A549 (cell line): ENCODE results near the gene PDGFC. TPM values are rescaled to one million over a fixed set of nuclear protein-coding genes. Genes with fewer than 3 reads are reported as not detected.
"Not testable (repeated sequence)": the region's sequence is repeated elsewhere in the genome, so short reads cannot be mapped to it uniquely, and the experiment has no call there.

Experiments used
- ATAC-seq, 2 experiments: fragments of 200-7000 bp in 1 of 2; fragments of >200 bp in 1 of 2; cut with Nextera tagmentation in 1 of 2; cut with Tn5 transposase in 1 of 2; 3 replicates each; pipeline versions ENCODE4 v1.8.0 to v1.9.1; 2018 to 2020; ENCODE audit warnings: mild to moderate bottlenecking in 1 of 2, moderate library complexity in 1 of 2
- CTCF ChIA-PET: fragments of 300-600 bp; sonication (Branson Sonifier 250); formaldehyde crosslinking; extraction: SDS; loops from one replicate; lab custom pipeline; 2021; ENCODE audit warnings: antibody characterized with exemption, inconsistent platforms; lab: Yijun Ruan, JAX
- POLR2A ChIA-PET: fragments of 350-600 bp; formaldehyde crosslinking; extraction: SDS; loops from one replicate; lab custom pipeline; 2021; ENCODE audit warnings: antibody characterized with exemption, inconsistent platforms; lab: Yijun Ruan, JAX
- DNase-seq, 2 experiments: peaks; one replicate each; pipeline versions ENCODE4 v3.0.0 to v3.0.0-alpha.2; 2011 to 2016; ENCODE audit warnings: low read depth in 1 of 2, low spot score in 1 of 2
- FAIRE-seq: peaks from 2 replicates; lab custom pipeline; 2011; peaks lifted over from hg19 to GRCh38; lab: Jason Lieb, UNC
- H3K27ac ChIP-seq, 2 experiments: fragments of >200 bp; sonication (Bioruptor Twin); formaldehyde crosslinking; 3 replicates each; pipeline ENCODE4 v1.5.1; 2016 to 2017
- H3K4me1 ChIP-seq: fragments of >200 bp; sonication (Bioruptor Twin); formaldehyde crosslinking; 3 replicates; pipeline ENCODE4 v1.6.1; 2016
- H3K4me2 ChIP-seq: fragments of >200 bp; sonication (Bioruptor Twin); formaldehyde crosslinking; 3 replicates; pipeline ENCODE4 v1.6.1; 2016
- H3K4me3 ChIP-seq: fragments of >200 bp; sonication (Bioruptor Twin); formaldehyde crosslinking; 3 replicates; pipeline ENCODE4 v1.5.1; 2016
- H3K9me3 ChIP-seq: fragments of >200 bp; sonication (Bioruptor Twin); formaldehyde crosslinking; 3 replicates; pipeline ENCODE4 v1.6.1; 2016
- ATOH8 ChIP-seq: fragments of 250-450 bp; sonication (Bioruptor Pico); IDR thresholded peaks from 2 replicates; pipeline ENCODE4 v1.5.0; 2020; ENCODE audit warnings: low read depth, mild to moderate bottlenecking, moderate library complexity
- BHLHE40 ChIP-seq: IDR thresholded peaks from 2 replicates; pipeline ENCODE4 v1.6.1; 2012; ENCODE audit warnings: low read depth, low read length, inconsistent platforms
- CBX2 ChIP-seq: fragments of 200-600 bp; sonication (generic); IDR thresholded peaks from 2 replicates; pipeline ENCODE4 v1.6.1; 2016; ENCODE audit warnings: low read depth, mild to moderate bottlenecking, borderline replicate concordance
- EHF ChIP-seq: fragments of 250-450 bp; sonication (Bioruptor Pico); IDR thresholded peaks from 2 replicates; pipeline ENCODE4 v1.5.0; 2020; ENCODE audit warnings: mild to moderate bottlenecking
- EHMT2 ChIP-seq: fragments of 200-600 bp; sonication (generic); IDR thresholded peaks from 2 replicates; pipeline ENCODE4 v1.6.1; 2016; ENCODE audit warnings: antibody characterized with exemption, low read depth, mild to moderate bottlenecking, moderate library complexity
- ELK1 ChIP-seq: fragments of 150-350 bp; IDR thresholded peaks from 2 replicates; pipeline ENCODE4 v1.6.1; 2014; ENCODE audit warnings: low read depth, mild to moderate bottlenecking, low read length
- HDAC2 ChIP-seq: fragments of 200-600 bp; sonication (generic); IDR thresholded peaks from 2 replicates; pipeline ENCODE4 v1.6.1; 2016
- HOXA7 ChIP-seq: fragments of 250-450 bp; sonication (Bioruptor Pico); IDR thresholded peaks from 2 replicates; pipeline ENCODE4 v1.5.0; 2020; ENCODE audit warnings: mild to moderate bottlenecking, moderate library complexity
- HOXB5 ChIP-seq: fragments of 250-450 bp; sonication (Bioruptor Pico); IDR thresholded peaks from 2 replicates; pipeline ENCODE4 v1.5.0; 2020; ENCODE audit warnings: mild to moderate bottlenecking, moderate library complexity
- JUN ChIP-seq, 2 experiments: fragments of >200 bp; sonication (Bioruptor Twin); formaldehyde crosslinking; IDR thresholded peaks; 2 replicates in 1 of 2; 3 replicates in 1 of 2; pipeline ENCODE4 v1.6.1; 2016 to 2017
- KDM5A ChIP-seq: fragments of 200-600 bp; sonication (generic); IDR thresholded peaks from 2 replicates; pipeline ENCODE4 v1.6.1; 2016; ENCODE audit warnings: antibody characterized with exemption, mild to moderate bottlenecking
- MYC ChIP-seq: IDR thresholded peaks from 2 replicates; pipeline ENCODE4 v1.6.1; 2012; ENCODE audit warnings: mild to moderate bottlenecking, inconsistent platforms, low read length, improper control_type of control experiment, borderline replicate concordance
- NPAS2 ChIP-seq: fragments of 250-450 bp; sonication (Bioruptor Pico); IDR thresholded peaks from 2 replicates; pipeline ENCODE4 v1.8.0; 2022; ENCODE audit warnings: mild to moderate bottlenecking, moderate library complexity, borderline replicate concordance
- NR3C1 ChIP-seq: fragments of >200 bp; sonication (Bioruptor Twin); formaldehyde crosslinking; IDR thresholded peaks from 3 replicates; pipeline ENCODE4 v1.6.1; 2017
- REST ChIP-seq: fragments of 200-600 bp; sonication (generic); IDR thresholded peaks from 2 replicates; pipeline ENCODE4 v1.6.1; 2016; ENCODE audit warnings: antibody characterized with exemption, mild to moderate bottlenecking, moderate library complexity
- RNF2 ChIP-seq: fragments of 200-600 bp; sonication (generic); IDR thresholded peaks from 2 replicates; pipeline ENCODE4 v1.6.1; 2016; ENCODE audit warnings: low read depth, mild to moderate bottlenecking, antibody characterized with exemption, moderate library complexity, borderline replicate concordance
- WGBS: methylation state at CpG from one replicate; pipeline ENCODE4 v1.1.6; 2017; ENCODE audit errors: missing lambda C conversion rate; 5-methylcytosine and 5-hydroxymethylcytosine counted together
- polyA plus RNA-seq, 4 experiments: library from polyadenylated mRNA; depleted of rRNA in 3 of 4; stranded (reverse); fragments of >200 nt; fragmentation: RNase III in 1 of 4; extraction: RNeasy Plus Mini Kit Qiagen cat#74134 plus additional on column Dnase treatment in 1 of 4; gene quantifications; 2 replicates in 3 of 4; 3 replicates in 1 of 4; pipeline ENCODE4 v1.2.3, GENCODE V29; 2011 to 2017
- TF ChIP-seq, protein P1 (sequence below): fragments of 450-650 bp; IDR thresholded peaks from 2 replicates; pipeline ENCODE4 v1.6.1; 2014; ENCODE audit warnings: antibody characterized with exemption

Gene PDGFC
- polyA plus RNA-seq, 2 of the 4 experiments (the other 2 are of a cell fraction): 3.5 to 4.1 TPM

DNA sequence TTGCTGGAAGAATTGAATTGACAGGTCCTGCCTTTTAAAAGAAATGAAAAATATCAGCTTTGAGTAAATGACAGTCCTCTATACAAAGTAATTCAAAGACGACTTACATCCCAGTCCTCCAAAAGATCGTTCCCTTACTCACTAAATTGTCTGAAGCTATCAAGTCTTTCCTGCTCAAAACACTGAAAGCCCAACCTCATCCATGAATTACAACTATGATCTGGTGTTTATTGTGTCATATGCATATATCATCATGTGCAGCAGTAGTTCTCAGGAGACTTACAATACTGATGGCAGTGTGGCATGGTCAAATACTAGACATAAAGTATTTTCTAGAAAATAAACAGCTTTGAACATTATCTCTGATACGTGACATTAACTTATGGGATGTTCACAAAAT, 97.8 kb downstream of the PDGFC start:
- DNase-seq (no peak), FAIRE-seq (no peak), ATAC-seq (no peak)
- WGBS: 74% methylated on average over 3 of the region's 3 CpGs
- H3K27ac ChIP-seq: no peak overlapping the region
- POLR2A ChIA-PET: no interaction called here
- H3K4me2 ChIP-seq: no peak overlapping the region
- no peaks in the 10 kb centered on the region for H3K9me3 ChIP-seq
- TF ChIP-seq EHF: no peak
- no peak for TF ChIP-seq REST
- no peak for TF ChIP-seq ELK1
- TF ChIP-seq JUN (IDR thresholded peaks at IDR 0.05): no peak
- no peak for TF ChIP-seq HOXA7 (CRISPR knock-in tag)
- TF ChIP-seq BHLHE40: no peak
- no peak for TF ChIP-seq HOXB5 (CRISPR knock-in tag)
- no peak overlapping the region for H3K4me3 ChIP-seq
- CTCF ChIA-PET: no interaction called here
- H3K4me1 ChIP-seq: no peaks in the 10 kb centered on the region

DNA sequence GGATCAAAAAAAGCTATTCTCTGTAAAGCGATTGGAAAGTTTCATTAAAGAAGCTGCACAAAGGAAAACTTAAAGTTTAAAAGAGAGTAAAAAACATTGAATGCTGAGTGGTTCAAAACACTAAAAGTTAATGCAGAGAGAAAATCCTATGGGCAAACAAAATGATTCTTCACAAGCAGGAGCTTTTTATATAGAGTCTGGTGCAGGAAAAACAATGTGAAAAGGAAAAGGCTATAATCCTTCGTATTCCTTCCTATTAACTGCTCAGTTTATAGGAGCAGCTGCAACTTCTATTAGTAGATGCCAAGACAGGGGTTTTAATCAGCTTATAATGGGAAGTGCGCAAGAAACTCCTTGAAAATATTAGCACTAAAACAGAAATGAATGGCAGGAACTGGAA, 100.7 kb downstream of the PDGFC start:
- no peaks in the 10 kb centered on the region for H3K4me1 ChIP-seq
- no peak for TF ChIP-seq EHF
- TF ChIP-seq NR3C1: no peak
- no peak for TF ChIP-seq KDM5A
- TF ChIP-seq EHMT2: no peak
- TF ChIP-seq HDAC2: no peak
- TF ChIP-seq, protein P1, sequence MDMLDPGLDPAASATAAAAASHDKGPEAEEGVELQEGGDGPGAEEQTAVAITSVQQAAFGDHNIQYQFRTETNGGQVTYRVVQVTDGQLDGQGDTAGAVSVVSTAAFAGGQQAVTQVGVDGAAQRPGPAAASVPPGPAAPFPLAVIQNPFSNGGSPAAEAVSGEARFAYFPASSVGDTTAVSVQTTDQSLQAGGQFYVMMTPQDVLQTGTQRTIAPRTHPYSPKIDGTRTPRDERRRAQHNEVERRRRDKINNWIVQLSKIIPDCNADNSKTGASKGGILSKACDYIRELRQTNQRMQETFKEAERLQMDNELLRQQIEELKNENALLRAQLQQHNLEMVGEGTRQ: no peak
- no peak for TF ChIP-seq NPAS2
- WGBS: 91% methylated on average over 3 of the region's 3 CpGs
- CTCF ChIA-PET: no interaction called here
- no peak for DNase-seq
- H3K27ac ChIP-seq: no peak overlapping the region
- H3K4me2 ChIP-seq: no peak overlapping the region
- no peaks in the 10 kb centered on the region for H3K9me3 ChIP-seq
- no peak for ATAC-seq
- H3K4me3 ChIP-seq: no peak overlapping the region
- no peak for FAIRE-seq
- POLR2A ChIA-PET: no interaction called here

DNA sequence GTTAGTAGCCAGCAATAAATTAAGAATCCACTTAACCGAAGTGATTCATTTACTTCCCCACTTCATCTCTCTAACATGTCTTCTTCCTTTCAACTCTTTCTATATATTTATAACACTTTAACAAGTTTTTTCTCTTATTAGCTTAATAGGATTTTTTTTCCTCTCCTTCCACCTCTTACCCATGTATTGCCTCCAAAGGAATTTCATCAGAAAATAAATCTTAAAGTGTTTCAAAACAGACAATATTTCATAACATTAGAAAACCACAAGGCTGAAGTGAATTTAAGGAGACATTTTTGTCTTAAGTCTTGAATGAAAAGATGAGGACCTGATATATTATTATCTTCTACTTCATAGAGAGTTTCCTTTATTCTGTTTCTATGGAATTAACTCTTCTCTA, 101.5 kb downstream of the PDGFC start:
- H3K4me2 ChIP-seq: no peak overlapping the region
- no peak overlapping the region for H3K4me3 ChIP-seq
- no peak overlapping the region for H3K27ac ChIP-seq
- no peak for DNase-seq
- POLR2A ChIA-PET: no interaction called here
- TF ChIP-seq ATOH8 (CRISPR knock-in tag) (no peak), MYC (no peak), JUN (IDR thresholded peaks at IDR 0.05) (no peak), CBX2 (no peak), RNF2 (no peak)
- ATAC-seq: no peak
- WGBS: 81% methylated on average over 1 of the region's 1 CpG
- CTCF ChIA-PET: no interaction called here
- FAIRE-seq: no peak
- H3K9me3 ChIP-seq: no peaks in the 10 kb centered on the region
- H3K4me1 ChIP-seq: no peaks in the 10 kb centered on the region

DNA sequence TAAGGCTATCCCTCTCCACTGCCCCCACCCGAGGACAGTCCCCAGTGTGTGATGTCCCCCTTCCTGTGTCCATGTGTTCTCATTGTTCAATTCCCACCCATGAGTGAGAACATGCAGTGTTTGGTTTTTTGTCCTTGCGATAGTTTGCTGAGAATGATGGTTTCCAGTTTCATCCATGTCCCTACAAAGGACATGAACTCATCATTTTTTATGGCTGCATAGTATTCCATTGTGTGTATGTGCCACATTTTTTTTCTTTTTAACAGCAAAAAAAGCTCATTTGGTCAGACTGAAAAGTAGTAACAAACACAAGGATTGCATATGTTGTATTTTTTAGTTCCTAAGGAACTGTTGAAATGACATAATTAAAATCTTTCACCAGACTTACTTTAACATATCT, 105.5 kb downstream of the PDGFC start:
- FAIRE-seq, H3K4me3 ChIP-seq, H3K4me1 ChIP-seq, CTCF ChIA-PET, POLR2A ChIA-PET, H3K4me2 ChIP-seq, H3K9me3 ChIP-seq, H3K27ac ChIP-seq, DNase-seq, ATAC-seq: not testable (repeated sequence)
- 63% methylated on average over 2 of the region's 2 CpGs for WGBS
